ENCODE results near the gene HOXC9. TPM values are rescaled to one million over a fixed set of nuclear protein-coding genes. Genes with fewer than 3 reads are reported as not detected.

The HOXC9 gene
- total RNA-seq, 6 experiments from 2014 or later: not detected

- no peak for ATAC-seq
- no peaks in the 10 kb centered on the region for H3K4me1 ChIP-seq
- H3K27me3 ChIP-seq: peaks cover 23 to 66% of the 10 kb centered on the region in 2 donors
- no peaks in the 10 kb centered on the region for H3K9me3 ChIP-seq
- TF ChIP-seq CTCF (IDR thresholded peaks at IDR 0.05) (no peak), POLR2A (IDR thresholded peaks at IDR 0.05) (no peak)
- 0% methylated on average over 3 of the region's 3 CpGs for WGBS (ENCODE audit: insufficient coverage, low coverage, low lambda C conversion rate, missing lambda C conversion rate)
- H3K4me3 ChIP-seq: no peak overlapping the region
- no peaks in the 10 kb centered on the region for H3K36me3 ChIP-seq
- intact Hi-C loops (cut with DNase I): no loop called here
- no peak overlapping the region for H3K27ac ChIP-seq
- DNase-seq: no peak
Measured at GRCh38 chr12:53958128-53958527, 41.8 kb upstream of the HOXC9 start.

- H3K27ac ChIP-seq: no peak overlapping the region
- no peak for ATAC-seq
Measured at GRCh38 chr12:53959314-53959713, 40.6 kb upstream of the HOXC9 start.

GRCh38 chr12:53960187-53961024 is 39.6 kb upstream of the HOXC9 start:
- no peak for ATAC-seq
- WGBS (ENCODE audit: insufficient coverage, low coverage, low lambda C conversion rate, missing lambda C conversion rate): 8% methylated on average over 31 of the region's 39 CpGs
- DNase-seq: no peak
- no peak for TF ChIP-seq CTCF (IDR thresholded peaks at IDR 0.05)
- no peak for TF ChIP-seq POLR2A (IDR thresholded peaks at IDR 0.05)
- intact Hi-C loops (cut with DNase I): no loop called here
- Histone ChIP-seq H3K36me3 (no peaks in the 10 kb centered on the region), H3K27me3 (peaks cover 21 to 62% of the 10 kb centered on the region in 2 donors), H3K4me3 (no peak overlapping the region), H3K9me3 (no peaks in the 10 kb centered on the region), H3K4me1 (no peaks in the 10 kb centered on the region), H3K27ac (no peak overlapping the region)

More at GRCh38 chr12:53959314-53959713, 40.6 kb upstream of the HOXC9 start:
- Histone ChIP-seq H3K4me3 (no peak overlapping the region), H3K36me3 (no peaks in the 10 kb centered on the region), H3K27me3 (peaks cover 23 to 63% of the 10 kb centered on the region in 2 donors), H3K4me1 (no peaks in the 10 kb centered on the region), H3K9me3 (no peaks in the 10 kb centered on the region)
- 0% methylated on average over 2 of the region's 4 CpGs for WGBS (ENCODE audit: insufficient coverage, low coverage, low lambda C conversion rate, missing lambda C conversion rate)
- TF ChIP-seq CTCF (IDR thresholded peaks at IDR 0.05): no peak
- TF ChIP-seq POLR2A (IDR thresholded peaks at IDR 0.05): no peak
- no peak for DNase-seq
- intact Hi-C loops (cut with DNase I): no loop called here

- H3K27ac ChIP-seq: no peak overlapping the region
- H3K36me3 ChIP-seq: no peaks in the 10 kb centered on the region
- H3K4me1 ChIP-seq: no peaks in the 10 kb centered on the region
- DNase-seq: no peak
- no peak for ATAC-seq
- 2% methylated on average over 17 of the region's 72 CpGs for WGBS (ENCODE audit: insufficient coverage, low coverage, low lambda C conversion rate, missing lambda C conversion rate)
- intact Hi-C loops (cut with DNase I): no loop called here
- H3K9me3 ChIP-seq: no peaks in the 10 kb centered on the region
- TF ChIP-seq POLR2A (IDR thresholded peaks at IDR 0.05) (no peak), CTCF (IDR thresholded peaks at IDR 0.05) (no peak)
- H3K27me3 ChIP-seq: peaks cover 16 to 57% of the 10 kb centered on the region in 2 donors
- H3K4me3 ChIP-seq: no peak overlapping the region
Measured at GRCh38 chr12:53961025-53961761, 38.8 kb upstream of the HOXC9 start.
